HEK293 (cell line): ENCODE data around the gene ELAPOR1.

Experiments
- BCL11A ChIP-seq: fragments of 450-650 bp; formaldehyde crosslinking; IDR thresholded peaks from 2 replicates; pipeline ENCODE4 v1.5.1; 2016; ENCODE audit warnings: low read depth, missing biosample characterization, missing genetic modification characterization
- BCL11B ChIP-seq: fragments of 450-650 bp; formaldehyde crosslinking; IDR thresholded peaks from 2 replicates; pipeline ENCODE4 v1.5.1; 2016; ENCODE audit warnings: low read depth, missing biosample characterization, missing genetic modification characterization
- GLI4 ChIP-seq: fragments of 450-650 bp; formaldehyde crosslinking; IDR thresholded peaks from 2 replicates; pipeline ENCODE4 v1.5.1; 2016; ENCODE audit warnings: missing biosample characterization, missing genetic modification characterization
- KLF16 ChIP-seq: fragments of 450-650 bp; formaldehyde crosslinking; IDR thresholded peaks from 2 replicates; pipeline ENCODE4 v1.5.1; 2017; ENCODE audit warnings: missing biosample characterization, missing genetic modification characterization
- OSR2 ChIP-seq: fragments of 450-650 bp; formaldehyde crosslinking; IDR thresholded peaks from 2 replicates; pipeline ENCODE4 v1.5.1; 2016; ENCODE audit warnings: missing biosample characterization, missing genetic modification characterization
- SP3 ChIP-seq: fragments of 450-650 bp; formaldehyde crosslinking; IDR thresholded peaks from 2 replicates; pipeline ENCODE4 v1.5.1; 2016; ENCODE audit warnings: missing biosample characterization, missing genetic modification characterization
- ZBTB10 ChIP-seq: fragments of 450-650 bp; formaldehyde crosslinking; IDR thresholded peaks from 2 replicates; pipeline ENCODE4 v1.5.1; 2016; ENCODE audit warnings: missing biosample characterization, missing genetic modification characterization
- ZBTB44 ChIP-seq: fragments of 450-650 bp; IDR thresholded peaks from 2 replicates; pipeline ENCODE4 v1.5.1; 2018; ENCODE audit warnings: missing biosample characterization, mild to moderate bottlenecking, missing genetic modification characterization
- ZNF132 ChIP-seq: fragments of 450-650 bp; formaldehyde crosslinking; IDR thresholded peaks from 2 replicates; pipeline ENCODE4 v1.5.1; 2017; ENCODE audit warnings: missing biosample characterization, missing genetic modification characterization, borderline replicate concordance
- ZNF140 ChIP-seq: fragments of 450-650 bp; formaldehyde crosslinking; IDR thresholded peaks from 2 replicates; pipeline ENCODE4 v1.5.1; 2016; ENCODE audit warnings: missing biosample characterization, missing genetic modification characterization
- ZNF146 ChIP-seq: fragments of 450-650 bp; formaldehyde crosslinking; IDR thresholded peaks from 2 replicates; pipeline ENCODE4 v1.5.1; 2016; ENCODE audit warnings: missing biosample characterization, missing genetic modification characterization
- ZNF202 ChIP-seq: fragments of 450-650 bp; formaldehyde crosslinking; IDR thresholded peaks from 2 replicates; pipeline ENCODE4 v1.5.1; 2016; ENCODE audit warnings: missing biosample characterization, missing genetic modification characterization, borderline replicate concordance
- ZNF221 ChIP-seq: fragments of 450-650 bp; formaldehyde crosslinking; IDR thresholded peaks from 2 replicates; pipeline ENCODE4 v1.5.1; 2017; ENCODE audit warnings: missing biosample characterization, missing genetic modification characterization, borderline replicate concordance
- ZNF248 ChIP-seq: fragments of 450-650 bp; formaldehyde crosslinking; IDR thresholded peaks from 2 replicates; pipeline ENCODE4 v1.5.1; 2017; ENCODE audit warnings: missing biosample characterization, missing genetic modification characterization
- ZNF335 ChIP-seq: fragments of 450-650 bp; formaldehyde crosslinking; conservative IDR thresholded peaks from 2 replicates; pipeline ENCODE4 v1.5.1; 2016; ENCODE audit warnings: missing biosample characterization, missing genetic modification characterization
- ZNF341 ChIP-seq: fragments of 450-650 bp; formaldehyde crosslinking; IDR thresholded peaks from 2 replicates; pipeline ENCODE4; 2016; ENCODE audit warnings: low read depth, missing biosample characterization, missing genetic modification characterization
- ZNF362 ChIP-seq: fragments of 450-650 bp; formaldehyde crosslinking; IDR thresholded peaks from 2 replicates; pipeline ENCODE4 v1.5.1; 2016; ENCODE audit warnings: missing biosample characterization, missing genetic modification characterization
- ZNF391 ChIP-seq: fragments of 450-650 bp; formaldehyde crosslinking; IDR thresholded peaks from 2 replicates; pipeline ENCODE4 v1.5.1; 2016; ENCODE audit warnings: low read depth, missing biosample characterization, missing genetic modification characterization, borderline replicate concordance
- ZNF416 ChIP-seq: fragments of 450-650 bp; formaldehyde crosslinking; IDR thresholded peaks from 2 replicates; pipeline ENCODE4 v1.5.1; 2016; ENCODE audit warnings: missing biosample characterization, missing genetic modification characterization
- ZNF629 ChIP-seq: fragments of 450-650 bp; formaldehyde crosslinking; IDR thresholded peaks from 2 replicates; pipeline ENCODE4 v1.5.1; 2017; ENCODE audit warnings: missing biosample characterization, missing genetic modification characterization
- ZNF654 ChIP-seq: fragments of 450-650 bp; formaldehyde crosslinking; IDR thresholded peaks from 2 replicates; pipeline ENCODE4 v1.5.1; 2016; ENCODE audit warnings: low read depth, missing biosample characterization, missing genetic modification characterization
- ZNF791 ChIP-seq: fragments of 450-650 bp; formaldehyde crosslinking; IDR thresholded peaks from 2 replicates; pipeline ENCODE4 v1.5.1; 2016; ENCODE audit warnings: missing biosample characterization, missing genetic modification characterization
- ZNF843 ChIP-seq: fragments of 450-650 bp; formaldehyde crosslinking; IDR thresholded peaks from 2 replicates; pipeline ENCODE4 v1.5.1; 2016; ENCODE audit warnings: missing biosample characterization, missing genetic modification characterization
- ZSCAN23 ChIP-seq: fragments of 450-650 bp; formaldehyde crosslinking; IDR thresholded peaks from 2 replicates; pipeline ENCODE4 v1.5.1; 2016; ENCODE audit warnings: missing biosample characterization, missing genetic modification characterization
- TF ChIP-seq, protein P1 (sequence below): fragments of 450-650 bp; formaldehyde crosslinking; IDR thresholded peaks from 2 replicates; pipeline ENCODE4 v1.5.1; 2016; ENCODE audit warnings: missing biosample characterization, missing genetic modification characterization
- TF ChIP-seq, protein P2 (sequence below): fragments of 450-650 bp; formaldehyde crosslinking; IDR thresholded peaks from 2 replicates; pipeline ENCODE4 v1.5.1; 2017; ENCODE audit warnings: missing biosample characterization, missing genetic modification characterization
- TF ChIP-seq, protein P3 (sequence below): fragments of 450-650 bp; formaldehyde crosslinking; IDR thresholded peaks from 2 replicates; pipeline ENCODE4 v1.5.1; 2017; ENCODE audit warnings: missing biosample characterization, missing genetic modification characterization
- TF ChIP-seq, protein P4 (sequence below): IDR thresholded peaks from 2 replicates; pipeline ENCODE4 v1.6.1; 2011; ENCODE audit warnings: mild to moderate bottlenecking, low read depth, low read length, borderline replicate concordance
- TF ChIP-seq, protein P5 (sequence below): fragments of 450-650 bp; formaldehyde crosslinking; IDR thresholded peaks from 2 replicates; pipeline ENCODE4 v1.5.1; 2017; ENCODE audit warnings: missing biosample characterization, missing genetic modification characterization

Gene ELAPOR1

GRCh38 chr1:109094377-109094803 is 19.5 kb upstream of the ELAPOR1 start (continued):
- TF ChIP-seq, protein P1, sequence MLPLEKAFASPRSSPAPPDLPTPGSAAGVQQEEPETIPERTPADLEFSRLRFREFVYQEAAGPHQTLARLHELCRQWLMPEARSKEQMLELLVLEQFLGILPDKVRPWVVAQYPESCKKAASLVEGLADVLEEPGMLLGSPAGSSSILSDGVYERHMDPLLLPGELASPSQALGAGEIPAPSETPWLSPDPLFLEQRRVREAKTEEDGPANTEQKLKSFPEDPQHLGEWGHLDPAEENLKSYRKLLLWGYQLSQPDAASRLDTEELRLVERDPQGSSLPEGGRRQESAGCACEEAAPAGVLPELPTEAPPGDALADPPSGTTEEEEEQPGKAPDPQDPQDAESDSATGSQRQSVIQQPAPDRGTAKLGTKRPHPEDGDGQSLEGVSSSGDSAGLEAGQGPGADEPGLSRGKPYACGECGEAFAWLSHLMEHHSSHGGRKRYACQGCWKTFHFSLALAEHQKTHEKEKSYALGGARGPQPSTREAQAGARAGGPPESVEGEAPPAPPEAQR (tag by site-specific recombination) = no peak
- TF ChIP-seq ZNF391 (tag by site-specific recombination) (no peak), KLF16 (tag by site-specific recombination) (no peak), ZNF248 (tag by site-specific recombination) (no peak), ZNF146 (tag by site-specific recombination) (no peak), ZNF140 (no peak), ZBTB44 (tag by site-specific recombination) (peak; percentile 35; the same call in 1 of the 2 replicates), ZBTB10 (tag by site-specific recombination) (no peak), ZNF843 (no peak), ZNF341 (tag by site-specific recombination) (no peak), SP3 (tag by site-specific recombination) (0 out of 2 replicates have a peak, but pooled peaks have one; percentile 4), ZNF335 (peak; percentile 27; the same call in 1 of the 2 replicates), GLI4 (tag by site-specific recombination) (no peak), ZNF132 (tag by site-specific recombination) (no peak), ZNF416 (tag by site-specific recombination) (no peak), BCL11A (tag by site-specific recombination) (0 out of 2 replicates have a peak, but pooled peaks have one; percentile 50), ZNF362 (no peak), BCL11B (tag by site-specific recombination) (no peak), ZNF654 (tag by site-specific recombination) (0 out of 2 replicates have a peak, but pooled peaks have one; percentile 3), ZNF791 (tag by site-specific recombination) (no peak), OSR2 (tag by site-specific recombination) (no peak), ZSCAN23 (tag by site-specific recombination) (no peak), ZNF202 (tag by site-specific recombination) (no peak), ZNF629 (peak; percentile 65), ZNF221 (tag by site-specific recombination) (no peak)
- TF ChIP-seq, protein P2, sequence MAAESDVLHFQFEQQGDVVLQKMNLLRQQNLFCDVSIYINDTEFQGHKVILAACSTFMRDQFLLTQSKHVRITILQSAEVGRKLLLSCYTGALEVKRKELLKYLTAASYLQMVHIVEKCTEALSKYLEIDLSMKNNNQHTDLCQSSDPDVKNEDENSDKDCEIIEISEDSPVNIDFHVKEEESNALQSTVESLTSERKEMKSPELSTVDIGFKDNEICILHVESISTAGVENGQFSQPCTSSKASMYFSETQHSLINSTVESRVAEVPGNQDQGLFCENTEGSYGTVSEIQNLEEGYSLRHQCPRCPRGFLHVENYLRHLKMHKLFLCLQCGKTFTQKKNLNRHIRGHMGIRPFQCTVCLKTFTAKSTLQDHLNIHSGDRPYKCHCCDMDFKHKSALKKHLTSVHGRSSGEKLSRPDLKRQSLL (tag by site-specific recombination) = no peak
- TF ChIP-seq, protein P3, sequence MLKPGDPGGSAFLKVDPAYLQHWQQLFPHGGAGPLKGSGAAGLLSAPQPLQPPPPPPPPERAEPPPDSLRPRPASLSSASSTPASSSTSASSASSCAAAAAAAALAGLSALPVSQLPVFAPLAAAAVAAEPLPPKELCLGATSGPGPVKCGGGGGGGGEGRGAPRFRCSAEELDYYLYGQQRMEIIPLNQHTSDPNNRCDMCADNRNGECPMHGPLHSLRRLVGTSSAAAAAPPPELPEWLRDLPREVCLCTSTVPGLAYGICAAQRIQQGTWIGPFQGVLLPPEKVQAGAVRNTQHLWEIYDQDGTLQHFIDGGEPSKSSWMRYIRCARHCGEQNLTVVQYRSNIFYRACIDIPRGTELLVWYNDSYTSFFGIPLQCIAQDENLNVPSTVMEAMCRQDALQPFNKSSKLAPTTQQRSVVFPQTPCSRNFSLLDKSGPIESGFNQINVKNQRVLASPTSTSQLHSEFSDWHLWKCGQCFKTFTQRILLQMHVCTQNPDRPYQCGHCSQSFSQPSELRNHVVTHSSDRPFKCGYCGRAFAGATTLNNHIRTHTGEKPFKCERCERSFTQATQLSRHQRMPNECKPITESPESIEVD (tag by site-specific recombination) = no peak
- TF ChIP-seq, protein P4, sequence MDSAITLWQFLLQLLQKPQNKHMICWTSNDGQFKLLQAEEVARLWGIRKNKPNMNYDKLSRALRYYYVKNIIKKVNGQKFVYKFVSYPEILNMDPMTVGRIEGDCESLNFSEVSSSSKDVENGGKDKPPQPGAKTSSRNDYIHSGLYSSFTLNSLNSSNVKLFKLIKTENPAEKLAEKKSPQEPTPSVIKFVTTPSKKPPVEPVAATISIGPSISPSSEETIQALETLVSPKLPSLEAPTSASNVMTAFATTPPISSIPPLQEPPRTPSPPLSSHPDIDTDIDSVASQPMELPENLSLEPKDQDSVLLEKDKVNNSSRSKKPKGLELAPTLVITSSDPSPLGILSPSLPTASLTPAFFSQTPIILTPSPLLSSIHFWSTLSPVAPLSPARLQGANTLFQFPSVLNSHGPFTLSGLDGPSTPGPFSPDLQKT = no peak
- TF ChIP-seq, protein P5, sequence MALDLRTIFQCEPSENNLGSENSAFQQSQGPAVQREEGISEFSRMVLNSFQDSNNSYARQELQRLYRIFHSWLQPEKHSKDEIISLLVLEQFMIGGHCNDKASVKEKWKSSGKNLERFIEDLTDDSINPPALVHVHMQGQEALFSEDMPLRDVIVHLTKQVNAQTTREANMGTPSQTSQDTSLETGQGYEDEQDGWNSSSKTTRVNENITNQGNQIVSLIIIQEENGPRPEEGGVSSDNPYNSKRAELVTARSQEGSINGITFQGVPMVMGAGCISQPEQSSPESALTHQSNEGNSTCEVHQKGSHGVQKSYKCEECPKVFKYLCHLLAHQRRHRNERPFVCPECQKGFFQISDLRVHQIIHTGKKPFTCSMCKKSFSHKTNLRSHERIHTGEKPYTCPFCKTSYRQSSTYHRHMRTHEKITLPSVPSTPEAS (tag by site-specific recombination) = no peak
